HepG2 (cell line): ENCODE results near the gene IL11RA. TPM values are rescaled to one million over a fixed set of nuclear protein-coding genes. Genes with fewer than 3 reads are reported as not detected.
A peak's percentile ranks its signal among the peaks of the same experiment; 100 is the strongest.

Experiments
- GATA4 ChIP-seq: sonication (generic); IDR thresholded peaks from 2 replicates; pipeline ENCODE4 v1.6.1; 2016; ENCODE audit warnings: antibody characterized with exemption, low read depth, borderline replicate concordance
- KMT2A ChIP-seq: sonication (generic); formaldehyde crosslinking; IDR thresholded peaks from 2 replicates; pipeline ENCODE4 v1.4.0; 2020; ENCODE audit warnings: missing genetic modification reagents
- NAIF1 ChIP-seq: sonication (generic); formaldehyde crosslinking; IDR thresholded peaks from 2 replicates; pipeline ENCODE4 v1.5.0; 2020; ENCODE audit warnings: mild to moderate bottlenecking, missing genetic modification reagents, borderline replicate concordance
- ZFP37 ChIP-seq: sonication (generic); formaldehyde crosslinking; IDR thresholded peaks from 2 replicates; pipeline ENCODE4 v1.4.0; 2020; ENCODE audit warnings: missing genetic modification reagents, borderline replicate concordance
- ZFP41 ChIP-seq: sonication (generic); formaldehyde crosslinking; IDR thresholded peaks from 2 replicates; pipeline ENCODE4 v1.4.0; 2020; ENCODE audit warnings: mild to moderate bottlenecking, missing genetic modification reagents, borderline replicate concordance
- ZNF232 ChIP-seq: sonication (generic); formaldehyde crosslinking; IDR thresholded peaks from 2 replicates; pipeline ENCODE4 v1.4.0; 2020; ENCODE audit warnings: missing genetic modification reagents, borderline replicate concordance
- ZNF326 ChIP-seq: sonication (generic); formaldehyde crosslinking; IDR thresholded peaks from 2 replicates; pipeline ENCODE4 v1.4.0; 2020; ENCODE audit warnings: missing genetic modification reagents, borderline replicate concordance
- ZNF747 ChIP-seq: sonication (generic); formaldehyde crosslinking; IDR thresholded peaks from 2 replicates; pipeline ENCODE4 v1.8.1; 2023; ENCODE audit warnings: missing genetic modification reagents, mild to moderate bottlenecking, borderline replicate concordance
- polyA plus RNA-seq, 8 experiments: library from polyadenylated mRNA; depleted of rRNA in 3 of 8; stranded (reverse) in 7 of 8; unstranded in 1 of 8; fragments of >200 nt; fragmentation: Illumina TruSeq in 4 of 8; extraction: Trizol in 4 of 8; gene quantifications; 2 replicates each; pipeline versions ENCODE4 v1.2.1 to v1.2.3, GENCODE V29; 2011 to 2016; ENCODE audit warnings: low read depth in 4 of 8, missing spikeins in 1 of 8, mixed read lengths in 1 of 8; ENCODE audit not compliant: insufficient read depth in 1 of 8
- total RNA-seq, 5 experiments: library from RNA; depleted of rRNA; stranded (reverse); fragments of >200 nt; fragmentation: Illumina TruSeq; extraction: Trizol; gene quantifications; 2 replicates each; pipeline ENCODE4 v1.2.3, GENCODE V29; 2016; ENCODE audit warnings: low read depth in 1 of 5
- TF ChIP-seq, protein P1 (sequence below): fragments of 450-650 bp; IDR thresholded peaks from 2 replicates; pipeline ENCODE4 v1.6.1; 2017; ENCODE audit warnings: mild to moderate bottlenecking
- TF ChIP-seq, protein P2 (sequence below): sonication (generic); formaldehyde crosslinking; IDR thresholded peaks from 2 replicates; pipeline ENCODE4 v1.4.0; 2020; ENCODE audit warnings: missing genetic modification reagents
- TF ChIP-seq, protein P3 (sequence below): sonication (generic); formaldehyde crosslinking; IDR thresholded peaks from 2 replicates; pipeline ENCODE4 v1.5.1; 2020; ENCODE audit warnings: missing genetic modification reagents, mild to moderate bottlenecking, borderline replicate concordance

Gene IL11RA
- total and polyA plus RNA-seq, 2 of the 13 experiments (the other 11 are each of a cell fraction or from before 2014, with no cell fraction given), result 2.0 to 4.2 TPM

- TF ChIP-seq NAIF1 (no peak), ZNF326 (CRISPR knock-in tag) (no peak), KMT2A (CRISPR knock-in tag) (peak; percentile 4; the same call in 1 of the 2 replicates), ZFP37 (CRISPR knock-in tag) (no peak), ZNF747 (CRISPR knock-in tag) (no peak; the same call in 1 of the 2 replicates), ZFP41 (CRISPR knock-in tag) (no peak), GATA4 (no peak), ZNF232 (peak; percentile 4; the same call in 1 of the 2 replicates)
- TF ChIP-seq, protein P1, sequence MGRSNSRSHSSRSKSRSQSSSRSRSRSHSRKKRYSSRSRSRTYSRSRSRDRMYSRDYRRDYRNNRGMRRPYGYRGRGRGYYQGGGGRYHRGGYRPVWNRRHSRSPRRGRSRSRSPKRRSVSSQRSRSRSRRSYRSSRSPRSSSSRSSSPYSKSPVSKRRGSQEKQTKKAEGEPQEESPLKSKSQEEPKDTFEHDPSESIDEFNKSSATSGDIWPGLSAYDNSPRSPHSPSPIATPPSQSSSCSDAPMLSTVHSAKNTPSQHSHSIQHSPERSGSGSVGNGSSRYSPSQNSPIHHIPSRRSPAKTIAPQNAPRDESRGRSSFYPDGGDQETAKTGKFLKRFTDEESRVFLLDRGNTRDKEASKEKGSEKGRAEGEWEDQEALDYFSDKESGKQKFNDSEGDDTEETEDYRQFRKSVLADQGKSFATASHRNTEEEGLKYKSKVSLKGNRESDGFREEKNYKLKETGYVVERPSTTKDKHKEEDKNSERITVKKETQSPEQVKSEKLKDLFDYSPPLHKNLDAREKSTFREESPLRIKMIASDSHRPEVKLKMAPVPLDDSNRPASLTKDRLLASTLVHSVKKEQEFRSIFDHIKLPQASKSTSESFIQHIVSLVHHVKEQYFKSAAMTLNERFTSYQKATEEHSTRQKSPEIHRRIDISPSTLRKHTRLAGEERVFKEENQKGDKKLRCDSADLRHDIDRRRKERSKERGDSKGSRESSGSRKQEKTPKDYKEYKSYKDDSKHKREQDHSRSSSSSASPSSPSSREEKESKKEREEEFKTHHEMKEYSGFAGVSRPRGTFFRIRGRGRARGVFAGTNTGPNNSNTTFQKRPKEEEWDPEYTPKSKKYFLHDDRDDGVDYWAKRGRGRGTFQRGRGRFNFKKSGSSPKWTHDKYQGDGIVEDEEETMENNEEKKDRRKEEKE, result no peak
- TF ChIP-seq, protein P2, sequence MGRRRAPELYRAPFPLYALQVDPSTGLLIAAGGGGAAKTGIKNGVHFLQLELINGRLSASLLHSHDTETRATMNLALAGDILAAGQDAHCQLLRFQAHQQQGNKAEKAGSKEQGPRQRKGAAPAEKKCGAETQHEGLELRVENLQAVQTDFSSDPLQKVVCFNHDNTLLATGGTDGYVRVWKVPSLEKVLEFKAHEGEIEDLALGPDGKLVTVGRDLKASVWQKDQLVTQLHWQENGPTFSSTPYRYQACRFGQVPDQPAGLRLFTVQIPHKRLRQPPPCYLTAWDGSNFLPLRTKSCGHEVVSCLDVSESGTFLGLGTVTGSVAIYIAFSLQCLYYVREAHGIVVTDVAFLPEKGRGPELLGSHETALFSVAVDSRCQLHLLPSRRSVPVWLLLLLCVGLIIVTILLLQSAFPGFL (CRISPR knock-in tag), result 0 out of 2 replicates have a peak, but pooled peaks have one; percentile 24
- TF ChIP-seq, protein P3, sequence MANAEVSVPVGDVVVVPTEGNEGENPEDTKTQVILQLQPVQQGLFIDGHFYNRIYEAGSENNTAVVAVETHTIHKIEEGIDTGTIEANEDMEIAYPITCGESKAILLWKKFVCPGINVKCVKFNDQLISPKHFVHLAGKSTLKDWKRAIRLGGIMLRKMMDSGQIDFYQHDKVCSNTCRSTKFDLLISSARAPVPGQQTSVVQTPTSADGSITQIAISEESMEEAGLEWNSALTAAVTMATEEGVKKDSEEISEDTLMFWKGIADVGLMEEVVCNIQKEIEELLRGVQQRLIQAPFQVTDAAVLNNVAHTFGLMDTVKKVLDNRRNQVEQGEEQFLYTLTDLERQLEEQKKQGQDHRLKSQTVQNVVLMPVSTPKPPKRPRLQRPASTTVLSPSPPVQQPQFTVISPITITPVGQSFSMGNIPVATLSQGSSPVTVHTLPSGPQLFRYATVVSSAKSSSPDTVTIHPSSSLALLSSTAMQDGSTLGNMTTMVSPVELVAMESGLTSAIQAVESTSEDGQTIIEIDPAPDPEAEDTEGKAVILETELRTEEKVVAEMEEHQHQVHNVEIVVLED (CRISPR knock-in tag), result no peak
These were observed 40.7 kb upstream of the IL11RA start (continued) for GRCh38 chr9:34611251-34611810.
